GM12878 (cell line): Measurements from ENCODE around the gene SUGCT. TPM values are rescaled to one million over a fixed set of nuclear protein-coding genes. Genes with fewer than 3 reads are reported as not detected.

Experiments used
- ATAC-seq: fragments of 200-7000 bp; cut with Tn5 transposase; 3 replicates; pipeline ENCODE4 v1.9.1; 2020; ENCODE audit warnings: mild to moderate bottlenecking, moderate library complexity
- BruUV-seq: library from RNA; stranded (reverse); fragments of 400-500 nt; replicated peaks from 2 replicates; lab custom pipeline; 2021; lab: Mats Ljungman, UMichigan
- CTCF ChIA-PET: fragments of 300-600 bp; sonication (Branson Sonifier 250); formaldehyde crosslinking; extraction: SDS; loops from one replicate; lab custom pipeline; 2021; ENCODE audit warnings: inconsistent platforms; lab: Yijun Ruan, JAX
- POLR2A ChIA-PET: fragments of 350-600 bp; formaldehyde crosslinking; extraction: SDS; loops from one replicate; lab custom pipeline; 2021; ENCODE audit warnings: inconsistent platforms; lab: Charles Lee
- RAD21 ChIA-PET: fragments of 300-600 bp; sonication (Branson Sonifier 250); formaldehyde crosslinking; loops from one replicate; lab custom pipeline; 2023; ENCODE audit warnings: antibody characterized with exemption; ENCODE audit not compliant: unreplicated experiment; lab: Charles Lee
- SMC1A ChIA-PET: fragments of 300-600 bp; sonication (Branson Sonifier 250); formaldehyde crosslinking; loops from one replicate; lab custom pipeline; 2023; ENCODE audit not compliant: unreplicated experiment, uncharacterized antibody; lab: Charles Lee
- DNase-seq: peaks from one replicate; pipeline ENCODE4 v3.0.0-alpha.2; 2011; ENCODE audit warnings: low read depth, low spot score
- FAIRE-seq: peaks from 3 replicates; lab custom pipeline; 2011; peaks lifted over from hg19 to GRCh38; lab: Jason Lieb, UNC
- H2AFZ ChIP-seq: 2 replicates; pipeline ENCODE4 v1.6.0; 2011; ENCODE audit warnings: low read depth, low read length, control low read depth; ENCODE audit not compliant: control insufficient read depth
- H3K27ac ChIP-seq: 2 replicates; pipeline ENCODE4 v1.5.1; 2011; ENCODE audit warnings: control low read depth; ENCODE audit not compliant: control insufficient read depth, insufficient read depth
- H3K27me3 ChIP-seq, 2 experiments: replicated peaks in 1 of 2; 2 replicates each; pipeline versions ENCODE4 v1.6.0 to v1.6.1; 2011; ENCODE audit warnings: low read length in 1 of 2; ENCODE audit not compliant: control insufficient read depth in 2 of 2, insufficient read depth in 2 of 2
- H3K36me3 ChIP-seq, 2 experiments: 2 replicates each; pipeline ENCODE4 v1.5.1; 2011; ENCODE audit warnings: low read length in 1 of 2; ENCODE audit not compliant: control insufficient read depth in 2 of 2, insufficient read depth in 2 of 2
- H3K4me1 ChIP-seq: 2 replicates; pipeline ENCODE4 v1.6.1; 2011; ENCODE audit warnings: mild to moderate bottlenecking, low read length, moderate library complexity, mixed read lengths; ENCODE audit not compliant: control insufficient read depth, insufficient read depth
- H3K4me2 ChIP-seq: 2 replicates; pipeline ENCODE4 v1.6.0; 2011; ENCODE audit warnings: control low read depth; ENCODE audit not compliant: control insufficient read depth, insufficient read depth
- H3K4me3 ChIP-seq: fragments of 200-600 bp; sonication (generic); 2 replicates; pipeline ENCODE4 v1.5.1; 2016
- H3K79me2 ChIP-seq: 2 replicates; pipeline ENCODE4 v1.6.0; 2011; ENCODE audit warnings: low read length; ENCODE audit not compliant: control insufficient read depth, insufficient read depth
- H3K9ac ChIP-seq: 2 replicates; pipeline ENCODE4 v1.8.0; 2011; ENCODE audit warnings: low read length, control low read depth, mixed read lengths; ENCODE audit not compliant: control insufficient read depth, insufficient read depth
- H3K9me3 ChIP-seq: replicated peaks from 3 replicates; pipeline ENCODE4 v1.5.1; 2011; ENCODE audit warnings: mild to moderate bottlenecking, low read length; ENCODE audit not compliant: control insufficient read depth, insufficient read depth
- H4K20me1 ChIP-seq: 2 replicates; pipeline ENCODE4 v1.6.0; 2011; ENCODE audit not compliant: control insufficient read depth, insufficient read depth
- FOXM1 ChIP-seq: IDR thresholded peaks from 2 replicates; pipeline ENCODE4 v1.6.1; 2012; ENCODE audit warnings: low read depth, mild to moderate bottlenecking, inconsistent platforms, low read length, moderate library complexity
- JUND ChIP-seq: IDR thresholded peaks from 2 replicates; pipeline ENCODE4 v1.6.1; 2012; ENCODE audit warnings: low read depth, mild to moderate bottlenecking, low read length, improper control_type of control experiment, moderate library complexity
- NFXL1 ChIP-seq: fragments of 450-650 bp; IDR thresholded peaks from 2 replicates; pipeline ENCODE4 v1.6.1; 2017; ENCODE audit warnings: antibody characterized with exemption, mild to moderate bottlenecking, borderline replicate concordance
- NKRF ChIP-seq: fragments of 450-650 bp; conservative IDR thresholded peaks from 2 replicates; pipeline ENCODE4 v1.6.1; 2017; ENCODE audit warnings: mild to moderate bottlenecking, moderate library complexity
- NR2C1 ChIP-seq: fragments of 450-650 bp; IDR thresholded peaks from 2 replicates; pipeline ENCODE4 v1.6.1; 2017; ENCODE audit warnings: antibody characterized with exemption, mild to moderate bottlenecking, moderate library complexity
- SMARCA5 ChIP-seq: fragments of 450-650 bp; IDR thresholded peaks from 2 replicates; pipeline ENCODE4 v1.6.1; 2017; ENCODE audit warnings: mild to moderate bottlenecking
- SP1 ChIP-seq: IDR thresholded peaks from one replicate; pipeline ENCODE4 v1.6.1; 2011; ENCODE audit warnings: low read depth, low read length
- SRF ChIP-seq, 2 experiments: IDR thresholded peaks; 2 replicates each; pipeline ENCODE4 v1.6.1; 2011; ENCODE audit warnings: low read depth in 2 of 2, low read length in 2 of 2, mild to moderate bottlenecking in 1 of 2, moderate library complexity in 1 of 2
- SUPT20H ChIP-seq: IDR thresholded peaks from 2 replicates; pipeline ENCODE4 v1.6.1; 2011; ENCODE audit warnings: low read depth, mild to moderate bottlenecking, low read length, moderate library complexity, borderline replicate concordance; ENCODE audit not compliant: control insufficient read depth
- SUZ12 ChIP-seq: fragments of 200-600 bp; sonication (generic); IDR thresholded peaks from one replicate; pipeline ENCODE4 v1.6.1; 2018; ENCODE audit warnings: antibody characterized with exemption, mild to moderate bottlenecking; ENCODE audit not compliant: unreplicated experiment
- YY1 ChIP-seq: IDR thresholded peaks from 2 replicates; pipeline ENCODE4 v1.6.1; 2011; ENCODE audit warnings: low read depth, mild to moderate bottlenecking, low read length
- ZNF24 ChIP-seq: fragments of 450-650 bp; IDR thresholded peaks from 2 replicates; pipeline ENCODE4 v1.6.1; 2017; ENCODE audit warnings: antibody characterized with exemption, mild to moderate bottlenecking
- WGBS: methylation state at CpG from one replicate; pipeline ENCODE4 v1.1.6; 2016; ENCODE audit warnings: low lambda C conversion rate; ENCODE audit not compliant: insufficient replicate concordance, insufficient coverage; ENCODE audit errors: missing lambda C conversion rate; 5-methylcytosine and 5-hydroxymethylcytosine counted together
- in situ Hi-C: fragments of 300-500 bp; cut with MboI; formaldehyde crosslinking; loops from 9 replicates; pipeline ENCODE4 v1.14.3; 2018; ENCODE audit warnings: mixed read lengths
- intact Hi-C: fragments of 100-400 bp; cut with micrococcal nuclease; formaldehyde crosslinking; loops from one replicate; pipeline ENCODE4 v1.14.2; 2022; ENCODE audit not compliant: unreplicated experiment
- polyA plus RNA-seq, 11 experiments: library from polyadenylated mRNA; depleted of rRNA in 4 of 11; unstranded in 6 of 11; stranded (reverse) in 5 of 11; fragments of >200 nt; fragmentation: Nextera tagmentation in 4 of 11; fragmentation: Illumina TruSeq in 1 of 11; extraction: Ambion mirVana in 4 of 11; extraction: Trizol in 1 of 11; gene quantifications; 1 replicate in 1 of 11; 2 replicates in 10 of 11; pipeline versions ENCODE4 v1.2.1 to v1.2.3, GENCODE V29; 2011 to 2016; ENCODE audit warnings: inconsistent platforms in 2 of 11, missing spikeins in 2 of 11, low read depth in 1 of 11
- total RNA-seq, 4 experiments: library from RNA; depleted of rRNA in 3 of 4; stranded (reverse); fragments of >200 nt in 3 of 4; fragmentation: Illumina TruSeq in 1 of 4; extraction: Trizol in 1 of 4; gene quantifications; 2 replicates each; pipeline versions ENCODE4 v1.2.1 to v1.2.3, GENCODE V29; 2013 to 2021

Gene SUGCT
- total and polyA plus RNA-seq, 10 of the 15 experiments (the other 5 are each of a cell fraction or from before 2014, with no cell fraction given) = 0.08 to 1.2 (median 0.67) TPM; not detected in 1

- H3K27ac ChIP-seq = no peak overlapping the region
- no peaks in the 10 kb centered on the region for H3K4me1 ChIP-seq
- BruUV-seq = no TSS peak
- RAD21 ChIA-PET = interaction anchor here (0.9 kb wide), 1 partner anchor 11 kb away, joined by 3 read pairs; no protein-coding TSS in a partner anchor
- no peaks in the 10 kb centered on the region for H4K20me1 ChIP-seq
- H3K36me3 ChIP-seq = no peaks in the 10 kb centered on the region
- no peak overlapping the region for H3K4me3 ChIP-seq
- TF ChIP-seq NKRF = no peak
- H2AFZ ChIP-seq = no peak overlapping the region
- in situ Hi-C loops (no loop called here), intact Hi-C loops (no loop called here)
- ATAC-seq = no peak
- no peak overlapping the region for H3K9ac ChIP-seq
- CTCF ChIA-PET = interaction anchor here (0.6 to 0.8 kb wide), 2 partner anchors 8 to 31 kb away, joined by 3 read pairs; no protein-coding TSS in a partner anchor
- POLR2A ChIA-PET = interaction anchor here (0.5 kb wide), 1 partner anchor 66 kb away, joined by 3 read pairs; no protein-coding TSS in a partner anchor
- DNase-seq = no peak
- FAIRE-seq = no peak
- no peaks in the 10 kb centered on the region for H3K9me3 ChIP-seq
- H3K4me2 ChIP-seq = no peak overlapping the region
- H3K27me3 ChIP-seq = no peaks in the 10 kb centered on the region
- WGBS = 24% methylated on average over 10 of the region's 10 CpGs
- no peaks in the 10 kb centered on the region for H3K79me2 ChIP-seq
- SMC1A ChIA-PET = interaction anchor here (0.6 to 1.3 kb wide), 4 partner anchors 14 to 23 kb away, joined by 3 to 4 read pairs (median 3); no protein-coding TSS in a partner anchor
Measured at GRCh38 chr7:40866601-40867000, 731.8 kb downstream of the SUGCT start.

- CTCF ChIA-PET = no interaction called here
- Histone ChIP-seq H3K36me3 (no peaks in the 10 kb centered on the region), H3K4me1 (no peaks in the 10 kb centered on the region), H3K9me3 (no peaks in the 10 kb centered on the region), H3K79me2 (no peaks in the 10 kb centered on the region), H3K27me3 (no peaks in the 10 kb centered on the region), H2AFZ (no peak overlapping the region), H4K20me1 (no peaks in the 10 kb centered on the region), H3K27ac (no peak overlapping the region), H3K4me3 (no peak overlapping the region), H3K4me2 (no peak overlapping the region), H3K9ac (no peak overlapping the region)
- no TSS peak for BruUV-seq
- no peak for FAIRE-seq
- POLR2A ChIA-PET = no interaction called here
- SMC1A ChIA-PET = no interaction called here
- intact Hi-C loops (no loop called here), in situ Hi-C loops (no loop called here)
- no peak for ATAC-seq
- RAD21 ChIA-PET = no interaction called here
- no peak for DNase-seq
- TF ChIP-seq NFXL1 (no peak), JUND (no peak), FOXM1 (no peak), YY1 (no peak), SRF (IDR thresholded peaks at IDR 0.05; ENCODE audit: low read depth in 2 of 2, low read length in 2 of 2) (no peak), SP1 (no peak), SUZ12 (no peak), SUPT20H (no peak), SMARCA5 (no peak), ZNF24 (no peak), NR2C1 (no peak)
Measured at GRCh38 chr7:40870108-40870507, 735.3 kb downstream of the SUGCT start.
